ENCODE measurements around the gene GBX1. TPM values are rescaled to one million over a fixed set of nuclear protein-coding genes. Genes with fewer than 3 reads are reported as not detected.

Gene GBX1
- total RNA-seq, 1 experiment from 2014 or later, result not detected

- Mint-ChIP-seq H3K27ac (ENCODE audit: unreplicated experiment) (peak overlapping the region; percentile 81), H3K4me3 (ENCODE audit: unreplicated experiment) (peak overlapping the region; percentile 33), H3K4me1 (ENCODE audit: low read depth, unreplicated experiment) (peaks cover 37% of the 10 kb centered on the region), H3K27me3 (ENCODE audit: insufficient read depth, unreplicated experiment) (no peaks in the 10 kb centered on the region), H3K36me3 (ENCODE audit: insufficient read depth, unreplicated experiment) (peaks cover 17% of the 10 kb centered on the region), H3K9me3 (ENCODE audit: unreplicated experiment) (no peaks in the 10 kb centered on the region)
- intact Hi-C loops (cut with micrococcal nuclease; ENCODE audit: unreplicated experiment), result loop anchor here (1.0 to 5.0 kb wide), 2 partner anchors 51 to 101 kb away; no protein-coding TSS in a partner anchor
- Histone ChIP-seq H3K36me3 (ENCODE audit: control insufficient read depth, insufficient read depth, low read length) (no peaks in the 10 kb centered on the region; the same call in 1 of the 2 replicates), H3K4me1 (peaks cover 46% of the 10 kb centered on the region), H3K9me3 (no peaks in the 10 kb centered on the region), H3K4me3 (ENCODE audit: low read depth, low read length) (no peak overlapping the region), H3K27me3 (replicated peaks; ENCODE audit: control insufficient read depth, insufficient read depth, low read length) (no peaks in the 10 kb centered on the region)
- POLR2A ChIA-PET, result interaction anchor here (0.8 kb wide), 1 partner anchor 25 kb away, joined by 3 read pairs; no protein-coding TSS in a partner anchor
- DNase-seq, result peak; percentile 51 to 72
- BruUV-seq (replicated peaks), result no TSS peak
- CTCF ChIA-PET, result interaction anchor here (0.5 to 2.5 kb wide), 6 partner anchors 10 to 191 kb away, joined by 3 to 6 read pairs (median 4); partner anchors contain the start of gene ABCB8
- no peak for TF ChIP-seq CTCF (IDR thresholded peaks at IDR 0.05; ENCODE audit: insufficient read depth in 1 of 2, low read depth in 1 of 2, low read length in 1 of 2, severe bottlenecking in 1 of 2, unreplicated experiment in 1 of 2)
These were observed 53.9 kb downstream of the GBX1 start for GRCh38 chr7:151113344-151114150.

- Mint-ChIP-seq H3K9me3 (ENCODE audit: unreplicated experiment) (no peaks in the 10 kb centered on the region), H3K27me3 (ENCODE audit: insufficient read depth, unreplicated experiment) (no peaks in the 10 kb centered on the region), H3K4me1 (ENCODE audit: low read depth, unreplicated experiment) (peaks cover 37% of the 10 kb centered on the region), H3K4me3 (ENCODE audit: unreplicated experiment) (no peak overlapping the region), H3K36me3 (ENCODE audit: insufficient read depth, unreplicated experiment) (peaks cover 12% of the 10 kb centered on the region), H3K27ac (ENCODE audit: unreplicated experiment) (no peak overlapping the region)
- TF ChIP-seq CTCF (IDR thresholded peaks at IDR 0.05; ENCODE audit: insufficient read depth in 1 of 2, low read depth in 1 of 2, low read length in 1 of 2, severe bottlenecking in 1 of 2, unreplicated experiment in 1 of 2), result peak; percentile 84 to 87
- no TSS peak for BruUV-seq (replicated peaks)
- peak; percentile 76 to 87 for DNase-seq
- CTCF ChIA-PET, result interaction anchor here (0.7 to 2.5 kb wide), 7 partner anchors 13 to 148 kb away, joined by 3 to 11 read pairs (median 5); partner anchors contain the start of genes ABCB8 and ABCF2
- intact Hi-C loops (cut with micrococcal nuclease; ENCODE audit: unreplicated experiment), result loop anchor here (1.0 to 5.0 kb wide), 7 partner anchors 20 to 212 kb away; partner anchors contain the start of genes ABCB8 and SLC4A2
- Histone ChIP-seq H3K4me3 (ENCODE audit: low read depth, low read length) (no peak overlapping the region), H3K4me1 (peaks cover 41% of the 10 kb centered on the region), H3K36me3 (ENCODE audit: control insufficient read depth, insufficient read depth, low read length) (no peaks in the 10 kb centered on the region), H3K9me3 (no peaks in the 10 kb centered on the region), H3K27me3 (replicated peaks; ENCODE audit: control insufficient read depth, insufficient read depth, low read length) (no peaks in the 10 kb centered on the region)
- POLR2A ChIA-PET, result interaction anchor here (1.0 kb wide), 1 partner anchor 83 kb away, joined by 3 read pairs; the partner anchor contains the start of gene ABCB8
These were observed 56.4 kb downstream of the GBX1 start for GRCh38 chr7:151110941-151111645.
